ENCODE data around the gene CCDC170. TPM values are rescaled to one million over a fixed set of nuclear protein-coding genes. Genes with fewer than 3 reads are reported as not detected.

The CCDC170 gene
- polyA plus RNA-seq, 1 of the 3 experiments (the other 2 are of a cell fraction), result not detected

- Histone ChIP-seq H3K9ac (no peak overlapping the region), H3K9me2 (no peaks in the 10 kb centered on the region), H3K27ac (ENCODE audit: low read depth in 2 of 2, low read length in 1 of 2) (no peak overlapping the region), H3K27me3 (ENCODE audit: insufficient read depth) (no peaks in the 10 kb centered on the region), H4K20me1 (ENCODE audit: insufficient read depth) (no peaks in the 10 kb centered on the region), H3K9me3 (no peaks in the 10 kb centered on the region), H3K4me3 (ENCODE audit: low read depth in 2 of 2, low read length in 1 of 2) (no peak overlapping the region), H3K79me2 (ENCODE audit: insufficient read depth) (no peaks in the 10 kb centered on the region), H3K4me1 (ENCODE audit: control insufficient read depth in 1 of 2, insufficient read depth in 2 of 2, low read depth in 1 of 2, low read length in 1 of 2) (no peaks in the 10 kb centered on the region), H2AFZ (ENCODE audit: low read depth) (no peak overlapping the region), H3K36me3 (replicated peaks in 1 of 2; ENCODE audit: control insufficient read depth in 1 of 2, insufficient read depth in 2 of 2, low read length in 1 of 2) (no peaks in the 10 kb centered on the region), H3F3A (replicated peaks; ENCODE audit: insufficient read depth) (no peaks in the 10 kb centered on the region), H3K4me2 (no peak overlapping the region)
- ChIA-PET CTCF (no interaction called here), POLR2A (no interaction called here)
- DNase-seq, result no peak
- no peak for TF ChIP-seq EP300 (IDR thresholded peaks at IDR 0.05; ENCODE audit: borderline replicate concordance in 1 of 2, low read depth in 1 of 2, low read length in 1 of 2)
- TF ChIP-seq USF1 (IDR thresholded peaks at IDR 0.05; ENCODE audit: borderline replicate concordance, low read depth), result no peak
- TF ChIP-seq RAD21 (IDR thresholded peaks at IDR 0.05; ENCODE audit: low read length), result no peak
- no peak for TF ChIP-seq EZH2phosphoT487 (IDR thresholded peaks at IDR 0.05; ENCODE audit: borderline replicate concordance, low read depth)
These were observed 9.8 kb upstream of the CCDC170 start for GRCh38 chr6:151483994-151484393.

- 25% methylated on average over 2 of the region's 2 CpGs for WGBS (ENCODE audit: low lambda C conversion rate)
These were observed 5.6 kb upstream of the CCDC170 start for GRCh38 chr6:151488226-151488625.

More at GRCh38 chr6:151488226-151488625, 5.6 kb upstream of the CCDC170 start:
- Histone ChIP-seq H3K4me2 (no peak overlapping the region), H3K9me3 (no peaks in the 10 kb centered on the region), H3K9ac (no peak overlapping the region), H2AFZ (ENCODE audit: low read depth) (no peak overlapping the region), H4K20me1 (ENCODE audit: insufficient read depth) (no peaks in the 10 kb centered on the region), H3K79me2 (ENCODE audit: insufficient read depth) (no peaks in the 10 kb centered on the region), H3K27me3 (ENCODE audit: insufficient read depth) (peaks cover 10% of the 10 kb centered on the region; the same call in 1 of the 2 replicates), H3K36me3 (replicated peaks in 1 of 2; ENCODE audit: control insufficient read depth in 1 of 2, insufficient read depth in 2 of 2, low read length in 1 of 2) (no peaks in the 10 kb centered on the region), H3F3A (replicated peaks; ENCODE audit: insufficient read depth) (no peaks in the 10 kb centered on the region), H3K9me2 (no peaks in the 10 kb centered on the region), H3K27ac (ENCODE audit: low read depth in 2 of 2, low read length in 1 of 2) (no peak overlapping the region), H3K4me3 (ENCODE audit: low read depth in 2 of 2, low read length in 1 of 2) (no peak overlapping the region), H3K4me1 (ENCODE audit: control insufficient read depth in 1 of 2, insufficient read depth in 2 of 2, low read depth in 1 of 2, low read length in 1 of 2) (no peaks in the 10 kb centered on the region)
- TF ChIP-seq SIN3A (IDR thresholded peaks at IDR 0.05; ENCODE audit: borderline replicate concordance, low read depth, low read length) (no peak), RXRA (IDR thresholded peaks at IDR 0.05; ENCODE audit: borderline replicate concordance, low read depth) (no peak), USF2 (IDR thresholded peaks at IDR 0.05; ENCODE audit: borderline replicate concordance, low read depth, low read length) (no peak), IRF3 (IDR thresholded peaks at IDR 0.05; ENCODE audit: low read depth, low read length) (no peak), TEAD4 (IDR thresholded peaks at IDR 0.05; ENCODE audit: borderline replicate concordance, insufficient read depth) (no peak), SMC3 (IDR thresholded peaks at IDR 0.05; ENCODE audit: low read depth, low read length) (no peak), NRF1 (IDR thresholded peaks at IDR 0.05; ENCODE audit: low read depth, low read length) (no peak), POLR2AphosphoS5 (IDR thresholded peaks at IDR 0.05; ENCODE audit: low read depth, low read length) (no peak), GABPA (IDR thresholded peaks at IDR 0.05; ENCODE audit: low read depth) (no peak), MEF2A (IDR thresholded peaks at IDR 0.05; ENCODE audit: borderline replicate concordance, low read depth) (no peak), CHD2 (IDR thresholded peaks at IDR 0.05; ENCODE audit: low read length, partially characterized antibody) (no peak), MXI1 (IDR thresholded peaks at IDR 0.05; ENCODE audit: low read depth, low read length) (no peak), GATA2 (CRISPR knock-in tag; IDR thresholded peaks at IDR 0.05) (no peak), RAD21 (IDR thresholded peaks at IDR 0.05; ENCODE audit: low read length) (no peak), FOSL2 (IDR thresholded peaks at IDR 0.05; ENCODE audit: borderline replicate concordance, low read depth) (no peak)
- no peak for DNase-seq
- POLR2A ChIA-PET, result no interaction called here
- CTCF ChIA-PET, result interaction anchor here (2.3 kb wide), 1 partner anchor 10 kb away, joined by 5 read pairs; no protein-coding TSS in a partner anchor
